Neural progenitor cell (in vitro differentiated cells): ENCODE results near the gene SNX2. TPM values are rescaled to one million over a fixed set of nuclear protein-coding genes. Genes with fewer than 3 reads are reported as not detected.
A peak's percentile ranks its signal among the peaks of the same experiment; 100 is the strongest.

Experiments used
- DNase-seq: peaks from one replicate; pipeline ENCODE4 v3.0.0-alpha.2; 2016; ENCODE audit warnings: low spot score
- H2AFZ ChIP-seq: fragments of 200-600 bp; sonication (generic); replicated peaks from 2 replicates; pipeline ENCODE4 v1.6.1; 2016; ENCODE audit warnings: antibody characterized with exemption
- H3F3A ChIP-seq: fragments of 200-600 bp; sonication (generic); 2 replicates; pipeline ENCODE4 v1.6.1; 2016; ENCODE audit warnings: antibody characterized with exemption, low read depth
- H3K27ac ChIP-seq: fragments of 200-600 bp; sonication (generic); 2 replicates; pipeline ENCODE4 v1.5.1; 2016; ENCODE audit warnings: mild to moderate bottlenecking
- H3K27me3 ChIP-seq: fragments of 200-600 bp; sonication (generic); 2 replicates; pipeline ENCODE4 v1.6.1; 2016; ENCODE audit warnings: mild to moderate bottlenecking, moderate library complexity
- H3K36me3 ChIP-seq: fragments of 200-600 bp; sonication (generic); 2 replicates; pipeline ENCODE4 v1.5.1; 2016
- H3K4me1 ChIP-seq: fragments of 200-600 bp; sonication (generic); 2 replicates; pipeline ENCODE4 v1.6.1; 2016; ENCODE audit warnings: mixed run types
- H3K4me2 ChIP-seq: fragments of 200-600 bp; sonication (generic); 2 replicates; pipeline ENCODE4 v1.6.1; 2016
- H3K4me3 ChIP-seq: fragments of 200-600 bp; sonication (generic); 2 replicates; pipeline ENCODE4 v1.5.1; 2016
- H3K79me2 ChIP-seq: fragments of 200-600 bp; sonication (generic); 2 replicates; pipeline ENCODE4 v1.6.1; 2016; ENCODE audit warnings: low read depth
- H3K9ac ChIP-seq: fragments of 200-600 bp; sonication (generic); 2 replicates; pipeline ENCODE4 v1.6.1; 2016
- H3K9me3 ChIP-seq: fragments of 200-600 bp; sonication (generic); 2 replicates; pipeline ENCODE4 v1.5.1; 2016; ENCODE audit warnings: low read depth
- H4K20me1 ChIP-seq: fragments of 200-600 bp; sonication (generic); 2 replicates; pipeline ENCODE4 v1.6.1; 2016; ENCODE audit warnings: low read depth
- H3K27ac Mint-ChIP-seq: 3 replicates; pipeline ENCODE4 v1.8.0; 2021; ENCODE audit warnings: mixed read lengths
- H3K27me3 Mint-ChIP-seq: 2 replicates; pipeline ENCODE4 v1.8.0; 2022; ENCODE audit warnings: low read depth, mild to moderate bottlenecking, inconsistent platforms, moderate library complexity, mixed read lengths; ENCODE audit not compliant: insufficient read depth
- H3K36me3 Mint-ChIP-seq: 3 replicates; pipeline ENCODE4 v1.8.0; 2021; ENCODE audit warnings: mixed read lengths
- H3K4me1 Mint-ChIP-seq: 3 replicates; pipeline ENCODE4 v1.8.0; 2021; ENCODE audit warnings: mixed read lengths
- H3K4me3 Mint-ChIP-seq: 3 replicates; pipeline ENCODE4 v1.8.0; 2021; ENCODE audit warnings: mild to moderate bottlenecking, moderate library complexity, mixed read lengths
- H3K9me3 Mint-ChIP-seq: 3 replicates; pipeline ENCODE4 v1.8.0; 2020; ENCODE audit warnings: mixed read lengths
- EZH2 ChIP-seq: fragments of 200-600 bp; sonication (generic); IDR thresholded peaks from 2 replicates; pipeline ENCODE4 v1.6.1; 2017; ENCODE audit warnings: antibody characterized with exemption, mild to moderate bottlenecking, moderate library complexity
- EZH2phosphoT487 ChIP-seq: fragments of 200-600 bp; sonication (generic); IDR thresholded peaks from 2 replicates; pipeline ENCODE4 v1.6.1; 2017; ENCODE audit warnings: antibody characterized with exemption
- total RNA-seq: library from RNA; depleted of rRNA; stranded (reverse); fragments of >200 nt; gene quantifications from 2 replicates; pipeline ENCODE4 v1.2.3, GENCODE V29; 2015; ENCODE audit warnings: low replicate concordance
- TF ChIP-seq, protein P1 (sequence below): fragments of 200-600 bp; sonication (generic); IDR thresholded peaks from 2 replicates; pipeline ENCODE4 v1.5.1; 2017; ENCODE audit warnings: antibody characterized with exemption, mild to moderate bottlenecking

The SNX2 gene
- total RNA-seq, 1 donor from 2014 or later = 73.0 TPM

DNA sequence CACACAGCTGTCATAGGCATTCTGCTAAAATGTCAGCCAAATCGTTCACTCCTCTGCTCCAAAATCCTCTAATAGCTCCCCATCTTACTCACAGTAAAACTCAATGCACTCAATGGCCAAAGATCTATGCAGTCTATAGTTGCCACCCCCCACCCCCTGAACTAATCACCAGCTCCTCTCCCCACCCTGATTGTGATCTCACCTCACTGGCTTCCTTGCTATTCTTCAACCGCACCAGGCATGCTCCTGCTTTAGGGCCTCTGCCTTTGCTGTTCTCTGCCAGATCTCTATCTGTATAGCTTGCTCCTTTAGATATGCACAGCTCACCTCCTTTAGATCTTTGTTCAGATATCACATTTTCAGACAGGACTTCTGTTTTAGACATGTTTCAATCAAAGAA, 33.2 kb upstream of the SNX2 start:
- no peak for DNase-seq
- TF ChIP-seq EZH2 (no peak), EZH2phosphoT487 (no peak)
- H3K9me3 Mint-ChIP-seq = no peaks in the 10 kb centered on the region
- no peak overlapping the region for H3K27ac ChIP-seq
- H2AFZ ChIP-seq = no peak overlapping the region
- no peaks in the 10 kb centered on the region for H3K36me3 ChIP-seq
- H4K20me1 ChIP-seq = no peaks in the 10 kb centered on the region
- H3K9ac ChIP-seq = no peak overlapping the region
- no peaks in the 10 kb centered on the region for H3K36me3 Mint-ChIP-seq
- H3K4me1 Mint-ChIP-seq = no peaks in the 10 kb centered on the region
- H3K27me3 ChIP-seq = no peaks in the 10 kb centered on the region
- H3K4me3 ChIP-seq = no peak overlapping the region
- H3K79me2 ChIP-seq = no peaks in the 10 kb centered on the region
- no peaks in the 10 kb centered on the region for H3F3A ChIP-seq
- no peak overlapping the region for H3K4me2 ChIP-seq
- H3K4me3 Mint-ChIP-seq = no peak overlapping the region
- H3K4me1 ChIP-seq = no peaks in the 10 kb centered on the region
- no peak overlapping the region for H3K27ac Mint-ChIP-seq
- H3K27me3 Mint-ChIP-seq = peaks cover 2% of the 10 kb centered on the region
- H3K9me3 ChIP-seq = no peaks in the 10 kb centered on the region

DNA sequence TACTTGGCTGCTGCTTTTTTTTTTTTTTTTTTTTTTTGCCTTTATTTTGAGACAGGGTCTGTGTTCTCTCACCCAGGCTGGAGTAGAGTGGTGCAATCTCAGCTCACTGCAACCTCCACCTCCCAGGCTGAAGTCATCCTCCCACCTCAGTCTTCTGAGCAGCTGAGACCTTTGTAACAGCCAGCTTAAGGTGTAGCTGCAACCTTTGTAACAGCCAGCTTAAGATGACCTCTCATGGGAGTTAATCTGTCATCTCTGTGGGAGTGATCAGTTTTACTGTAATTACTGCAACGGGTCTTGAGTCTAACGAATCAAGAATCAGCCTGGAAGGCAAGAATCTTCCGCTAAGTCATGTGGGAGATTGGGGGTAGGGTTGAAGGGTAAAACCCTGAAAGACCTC, 31.6 kb upstream of the SNX2 start:
- Mint-ChIP-seq H3K4me1 (no peaks in the 10 kb centered on the region), H3K27me3 (peaks cover 2% of the 10 kb centered on the region), H3K27ac (no peak overlapping the region), H3K36me3 (no peaks in the 10 kb centered on the region), H3K4me3 (no peak overlapping the region), H3K9me3 (no peaks in the 10 kb centered on the region)
- Histone ChIP-seq H2AFZ (peak overlapping the region; percentile 65), H3K4me2 (no peak overlapping the region), H3K4me3 (no peak overlapping the region), H3K79me2 (no peaks in the 10 kb centered on the region), H4K20me1 (no peaks in the 10 kb centered on the region), H3K4me1 (no peaks in the 10 kb centered on the region), H3K36me3 (no peaks in the 10 kb centered on the region), H3K27ac (no peak overlapping the region), H3K27me3 (no peaks in the 10 kb centered on the region), H3K9me3 (no peaks in the 10 kb centered on the region), H3K9ac (no peak overlapping the region), H3F3A (no peaks in the 10 kb centered on the region)
- no peak for DNase-seq
- TF ChIP-seq, protein P1, sequence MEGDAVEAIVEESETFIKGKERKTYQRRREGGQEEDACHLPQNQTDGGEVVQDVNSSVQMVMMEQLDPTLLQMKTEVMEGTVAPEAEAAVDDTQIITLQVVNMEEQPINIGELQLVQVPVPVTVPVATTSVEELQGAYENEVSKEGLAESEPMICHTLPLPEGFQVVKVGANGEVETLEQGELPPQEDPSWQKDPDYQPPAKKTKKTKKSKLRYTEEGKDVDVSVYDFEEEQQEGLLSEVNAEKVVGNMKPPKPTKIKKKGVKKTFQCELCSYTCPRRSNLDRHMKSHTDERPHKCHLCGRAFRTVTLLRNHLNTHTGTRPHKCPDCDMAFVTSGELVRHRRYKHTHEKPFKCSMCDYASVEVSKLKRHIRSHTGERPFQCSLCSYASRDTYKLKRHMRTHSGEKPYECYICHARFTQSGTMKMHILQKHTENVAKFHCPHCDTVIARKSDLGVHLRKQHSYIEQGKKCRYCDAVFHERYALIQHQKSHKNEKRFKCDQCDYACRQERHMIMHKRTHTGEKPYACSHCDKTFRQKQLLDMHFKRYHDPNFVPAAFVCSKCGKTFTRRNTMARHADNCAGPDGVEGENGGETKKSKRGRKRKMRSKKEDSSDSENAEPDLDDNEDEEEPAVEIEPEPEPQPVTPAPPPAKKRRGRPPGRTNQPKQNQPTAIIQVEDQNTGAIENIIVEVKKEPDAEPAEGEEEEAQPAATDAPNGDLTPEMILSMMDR = no peak
- TF ChIP-seq EZH2phosphoT487 (no peak), EZH2 (no peak)

DNA sequence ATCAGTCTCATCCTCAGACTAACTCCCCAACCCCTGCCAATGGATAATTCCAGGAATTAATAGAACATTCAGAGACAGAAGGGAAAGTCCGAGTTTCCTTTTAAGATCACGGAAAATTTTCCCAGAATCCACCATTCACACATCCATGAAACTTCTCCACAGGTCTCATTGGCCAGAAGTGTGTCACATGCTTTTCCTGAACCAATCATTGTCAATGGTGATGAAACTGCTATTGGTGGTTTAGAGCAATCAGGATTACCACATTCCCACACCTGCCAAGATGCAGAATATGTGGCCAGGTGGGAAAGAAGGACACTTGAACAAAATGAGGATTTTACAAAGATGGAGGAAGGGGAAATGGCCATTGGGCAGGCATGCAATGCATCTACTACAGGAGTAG, 29.3 kb upstream of the SNX2 start:
- Histone ChIP-seq H3F3A (no peaks in the 10 kb centered on the region), H3K27me3 (no peaks in the 10 kb centered on the region), H2AFZ (no peak overlapping the region), H3K36me3 (no peaks in the 10 kb centered on the region), H3K4me2 (no peak overlapping the region), H3K4me1 (no peaks in the 10 kb centered on the region), H4K20me1 (no peaks in the 10 kb centered on the region), H3K79me2 (no peaks in the 10 kb centered on the region), H3K9ac (no peak overlapping the region), H3K27ac (no peak overlapping the region), H3K9me3 (no peaks in the 10 kb centered on the region), H3K4me3 (no peak overlapping the region)
- H3K36me3 Mint-ChIP-seq = no peaks in the 10 kb centered on the region
- DNase-seq = no peak
- no peak for TF ChIP-seq EZH2
- no peak for TF ChIP-seq EZH2phosphoT487
- no peaks in the 10 kb centered on the region for H3K27me3 Mint-ChIP-seq
- no peaks in the 10 kb centered on the region for H3K4me1 Mint-ChIP-seq
- no peaks in the 10 kb centered on the region for H3K9me3 Mint-ChIP-seq
- no peak overlapping the region for H3K4me3 Mint-ChIP-seq
- no peak overlapping the region for H3K27ac Mint-ChIP-seq

GRCh38 chr5:122749886-122750285, 25.0 kb upstream of the SNX2 start:
- H3K27ac ChIP-seq = no peak overlapping the region
- H3K36me3 ChIP-seq = no peaks in the 10 kb centered on the region
- Mint-ChIP-seq H3K36me3 (no peaks in the 10 kb centered on the region), H3K4me3 (no peak overlapping the region), H3K27me3 (peaks cover 2% of the 10 kb centered on the region), H3K9me3 (no peaks in the 10 kb centered on the region), H3K27ac (no peak overlapping the region), H3K4me1 (peaks cover 4% of the 10 kb centered on the region)
- H3K9me3 ChIP-seq = no peaks in the 10 kb centered on the region
- H3K4me1 ChIP-seq = peaks cover 11% of the 10 kb centered on the region
- no peak overlapping the region for H3K4me3 ChIP-seq
- no peaks in the 10 kb centered on the region for H3F3A ChIP-seq
- H4K20me1 ChIP-seq = no peaks in the 10 kb centered on the region
- no peaks in the 10 kb centered on the region for H3K79me2 ChIP-seq
- no peak for DNase-seq
- H3K4me2 ChIP-seq = no peak overlapping the region
- H3K9ac ChIP-seq = no peak overlapping the region
- no peaks in the 10 kb centered on the region for H3K27me3 ChIP-seq
- no peak for TF ChIP-seq EZH2phosphoT487
- no peak for TF ChIP-seq EZH2
- TF ChIP-seq, protein P1 = no peak
- no peak overlapping the region for H2AFZ ChIP-seq
